ENCODE results near the gene CCDC70. TPM values are rescaled to one million over a fixed set of nuclear protein-coding genes. Genes with fewer than 3 reads are reported as not detected.
A peak's percentile ranks its signal among the peaks of the same experiment; 100 is the strongest.

The CCDC70 gene
- total RNA-seq, 3 donors from 2014 or later (not counting 1 experiment from before 2014, with no cell fraction given) = not detected

DNA sequence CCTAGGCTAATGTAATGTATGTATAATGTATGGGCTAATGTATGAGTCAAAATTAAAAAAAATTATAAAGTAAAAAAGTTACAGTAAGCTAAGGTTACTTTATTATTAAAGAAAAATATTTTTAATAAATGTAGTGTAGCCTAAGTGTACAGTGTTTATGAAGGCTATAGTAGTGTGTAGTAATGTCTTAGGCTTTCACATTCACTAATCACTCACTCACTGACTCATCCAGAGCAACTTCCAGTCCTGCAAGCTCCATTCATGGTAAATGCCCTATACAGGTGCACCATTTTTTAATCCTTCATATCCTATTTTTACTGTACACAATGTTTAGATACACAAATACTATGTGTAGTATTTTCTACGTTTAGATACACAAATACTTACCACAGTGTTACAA lies 15.0 kb upstream of the CCDC70 start:
- TF ChIP-seq, protein P1, sequence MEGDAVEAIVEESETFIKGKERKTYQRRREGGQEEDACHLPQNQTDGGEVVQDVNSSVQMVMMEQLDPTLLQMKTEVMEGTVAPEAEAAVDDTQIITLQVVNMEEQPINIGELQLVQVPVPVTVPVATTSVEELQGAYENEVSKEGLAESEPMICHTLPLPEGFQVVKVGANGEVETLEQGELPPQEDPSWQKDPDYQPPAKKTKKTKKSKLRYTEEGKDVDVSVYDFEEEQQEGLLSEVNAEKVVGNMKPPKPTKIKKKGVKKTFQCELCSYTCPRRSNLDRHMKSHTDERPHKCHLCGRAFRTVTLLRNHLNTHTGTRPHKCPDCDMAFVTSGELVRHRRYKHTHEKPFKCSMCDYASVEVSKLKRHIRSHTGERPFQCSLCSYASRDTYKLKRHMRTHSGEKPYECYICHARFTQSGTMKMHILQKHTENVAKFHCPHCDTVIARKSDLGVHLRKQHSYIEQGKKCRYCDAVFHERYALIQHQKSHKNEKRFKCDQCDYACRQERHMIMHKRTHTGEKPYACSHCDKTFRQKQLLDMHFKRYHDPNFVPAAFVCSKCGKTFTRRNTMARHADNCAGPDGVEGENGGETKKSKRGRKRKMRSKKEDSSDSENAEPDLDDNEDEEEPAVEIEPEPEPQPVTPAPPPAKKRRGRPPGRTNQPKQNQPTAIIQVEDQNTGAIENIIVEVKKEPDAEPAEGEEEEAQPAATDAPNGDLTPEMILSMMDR (IDR thresholded peaks at IDR 0.05) = no peak
- Mint-ChIP-seq H3K27ac (no peak overlapping the region), H3K9me3 (no peaks in the 10 kb centered on the region), H3K27me3 (ENCODE audit: low read depth in 2 of 2) (peaks cover 10 to 13% of the 10 kb centered on the region in 2 donors), H3K4me1 (peaks cover 0 to 7% of the 10 kb centered on the region in 2 donors), H3K4me3 (no peak overlapping the region), H3K36me3 (no peaks in the 10 kb centered on the region)
- no peaks in the 10 kb centered on the region for H3K9me3 ChIP-seq (ENCODE audit: control insufficient read depth, insufficient read depth, low read length)
- H3K27me3 ChIP-seq (ENCODE audit: control insufficient read depth, insufficient read depth, low read length) = no peaks in the 10 kb centered on the region
- no peak for DNase-seq
- WGBS (ENCODE audit: insufficient coverage) = 89% methylated on average over 1 of the region's 1 CpG
- H3K4me1 ChIP-seq (ENCODE audit: control insufficient read depth, insufficient read depth, low read length) = peaks cover 6% of the 10 kb centered on the region
- intact Hi-C loops (cut with micrococcal nuclease) = no loop called here
- H3K4me3 ChIP-seq (ENCODE audit: low read length) = no peak overlapping the region
- no peaks in the 10 kb centered on the region for H3K36me3 ChIP-seq (ENCODE audit: control insufficient read depth, insufficient read depth, low read length)
- ATAC-seq = no peak
- H3K27ac ChIP-seq (ENCODE audit: low read length) = no peak overlapping the region

DNA sequence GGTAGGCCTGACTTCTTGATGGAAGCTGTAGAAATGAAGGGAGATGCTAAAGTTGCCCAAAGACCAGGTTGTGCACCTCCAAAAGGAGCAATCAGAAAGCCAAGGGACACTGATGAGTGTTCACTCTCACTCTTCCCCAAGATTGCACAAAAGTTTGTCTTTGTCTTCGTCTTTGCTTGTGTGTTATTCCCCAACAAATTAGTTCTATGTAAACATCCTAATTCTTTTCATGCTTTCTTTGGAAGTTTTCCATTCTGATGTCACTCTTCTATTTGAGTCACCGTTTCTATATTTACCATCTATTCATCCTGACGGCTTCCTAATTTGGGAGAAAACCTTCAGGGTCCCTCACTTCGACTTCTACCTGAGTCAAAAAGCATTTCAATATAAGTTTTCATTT lies 13.1 kb upstream of the CCDC70 start:
- DNase-seq = no peak
- Mint-ChIP-seq H3K9me3 (no peaks in the 10 kb centered on the region), H3K4me1 (peaks cover 0 to 7% of the 10 kb centered on the region in 2 donors), H3K27ac (no peak overlapping the region), H3K4me3 (no peak overlapping the region), H3K27me3 (ENCODE audit: low read depth in 2 of 2) (peaks cover 10 to 13% of the 10 kb centered on the region in 2 donors), H3K36me3 (no peaks in the 10 kb centered on the region)
- Histone ChIP-seq H3K27me3 (ENCODE audit: control insufficient read depth, insufficient read depth, low read length) (peaks cover 2% of the 10 kb centered on the region), H3K9me3 (ENCODE audit: control insufficient read depth, insufficient read depth, low read length) (no peaks in the 10 kb centered on the region), H3K36me3 (ENCODE audit: control insufficient read depth, insufficient read depth, low read length) (no peaks in the 10 kb centered on the region), H3K27ac (ENCODE audit: low read length) (no peak overlapping the region), H3K4me1 (ENCODE audit: control insufficient read depth, insufficient read depth, low read length) (peaks cover 6% of the 10 kb centered on the region), H3K4me3 (ENCODE audit: low read length) (no peak overlapping the region)
- TF ChIP-seq, protein P1 (IDR thresholded peaks at IDR 0.05) = no peak
- intact Hi-C loops (cut with micrococcal nuclease) = loop anchor here (2.0 kb wide), 1 partner anchor 34 kb away; no protein-coding TSS in a partner anchor
- 82% methylated on average over 4 of the region's 4 CpGs for WGBS (ENCODE audit: insufficient coverage)
- ATAC-seq = no peak

DNA sequence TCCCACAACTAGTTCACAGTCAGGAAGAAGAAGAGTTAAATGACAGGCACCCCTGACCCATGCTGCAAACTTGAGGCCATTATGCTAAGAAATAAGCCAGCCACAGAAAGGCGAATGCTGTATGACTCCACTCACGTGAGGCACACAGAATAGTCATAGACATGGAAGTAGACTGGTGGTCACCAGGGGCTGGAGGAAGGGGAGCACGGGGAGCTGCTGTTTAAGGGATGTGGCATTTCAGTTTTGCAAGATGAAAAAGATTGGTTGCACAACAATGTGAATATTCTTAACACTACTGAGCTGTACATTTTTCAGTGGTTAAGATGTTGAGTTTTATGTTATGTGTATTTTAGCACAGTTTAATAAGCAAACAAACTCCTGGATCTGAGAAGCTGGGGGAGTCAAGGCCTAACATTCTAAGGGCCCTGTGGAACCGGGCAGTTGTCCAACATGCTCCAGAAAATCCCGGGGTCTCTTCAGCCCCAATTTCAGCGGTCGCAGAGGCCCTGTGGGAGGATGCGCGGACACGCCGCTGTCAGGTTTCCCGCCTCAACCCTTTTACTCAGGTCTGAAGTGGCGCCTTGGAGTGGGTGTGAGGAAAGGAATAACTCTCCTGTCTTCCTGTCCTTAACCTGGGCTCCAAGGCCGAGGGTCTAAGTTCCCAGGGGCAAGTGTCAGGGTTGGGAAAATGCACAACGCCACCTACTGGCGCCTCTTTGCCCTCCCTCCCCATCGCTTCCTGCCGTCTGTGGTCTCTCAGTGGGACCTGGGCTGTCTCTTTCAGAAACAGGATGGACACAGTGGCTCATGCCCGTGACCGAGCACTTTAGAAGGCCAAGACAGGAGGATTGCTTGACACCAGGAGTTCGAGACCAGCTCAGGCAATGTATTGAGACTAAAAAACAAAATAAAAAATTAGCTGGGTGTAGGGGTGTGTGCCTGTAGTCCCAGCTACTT lies 12.3 kb upstream of the CCDC70 start:
- H3K4me3 ChIP-seq (ENCODE audit: low read length) = no peak overlapping the region
- H3K27ac ChIP-seq (ENCODE audit: low read length) = no peak overlapping the region
- DNase-seq (peak in 1 of 2 donors; percentile 65), ATAC-seq (peak in 2 of 3 donors; percentile 42 to 60)
- intact Hi-C loops (cut with micrococcal nuclease) = loop anchor here (2.0 kb wide), 1 partner anchor 35 kb away; no protein-coding TSS in a partner anchor
- H3K9me3 ChIP-seq (ENCODE audit: control insufficient read depth, insufficient read depth, low read length) = no peaks in the 10 kb centered on the region
- Mint-ChIP-seq H3K36me3 (no peaks in the 10 kb centered on the region), H3K4me1 (peaks cover 0 to 7% of the 10 kb centered on the region in 2 donors), H3K9me3 (no peaks in the 10 kb centered on the region), H3K27me3 (ENCODE audit: low read depth in 2 of 2) (peaks cover 7 to 13% of the 10 kb centered on the region in 2 donors), H3K4me3 (no peak overlapping the region), H3K27ac (no peak overlapping the region)
- peaks cover 6% of the 10 kb centered on the region for H3K4me1 ChIP-seq (ENCODE audit: control insufficient read depth, insufficient read depth, low read length)
- WGBS (ENCODE audit: insufficient coverage) = 63% methylated on average over 18 of the region's 21 CpGs
- no peaks in the 10 kb centered on the region for H3K36me3 ChIP-seq (ENCODE audit: control insufficient read depth, insufficient read depth, low read length)
- TF ChIP-seq, protein P1 (IDR thresholded peaks at IDR 0.05) = peak; percentile 46
- H3K27me3 ChIP-seq (ENCODE audit: control insufficient read depth, insufficient read depth, low read length) = peaks cover 2% of the 10 kb centered on the region

Measured in natural killer cell (primary cell).